GM21423 (cell line): ENCODE measurements around the gene ANKRD13A.
"Not testable (repeated sequence)": the region's sequence is repeated elsewhere in the genome, so short reads cannot be mapped to it uniquely, and the experiment has no call there.

Experiments
- ATAC-seq: cut with Tn5 transposase; IDR thresholded peaks from one replicate; pipeline ENCODE4 v1.9.1; 2021; ENCODE audit warnings: mild to moderate bottlenecking, moderate library complexity; ENCODE audit not compliant: unreplicated experiment

ANKRD13A gene

GRCh38 chr12:110006115-110006514 is 6.9 kb downstream of the ANKRD13A start:
- ATAC-seq: no peak

- no peak for ATAC-seq
These were observed 8.7 kb downstream of the ANKRD13A start for GRCh38 chr12:110007881-110008280.

DNA sequence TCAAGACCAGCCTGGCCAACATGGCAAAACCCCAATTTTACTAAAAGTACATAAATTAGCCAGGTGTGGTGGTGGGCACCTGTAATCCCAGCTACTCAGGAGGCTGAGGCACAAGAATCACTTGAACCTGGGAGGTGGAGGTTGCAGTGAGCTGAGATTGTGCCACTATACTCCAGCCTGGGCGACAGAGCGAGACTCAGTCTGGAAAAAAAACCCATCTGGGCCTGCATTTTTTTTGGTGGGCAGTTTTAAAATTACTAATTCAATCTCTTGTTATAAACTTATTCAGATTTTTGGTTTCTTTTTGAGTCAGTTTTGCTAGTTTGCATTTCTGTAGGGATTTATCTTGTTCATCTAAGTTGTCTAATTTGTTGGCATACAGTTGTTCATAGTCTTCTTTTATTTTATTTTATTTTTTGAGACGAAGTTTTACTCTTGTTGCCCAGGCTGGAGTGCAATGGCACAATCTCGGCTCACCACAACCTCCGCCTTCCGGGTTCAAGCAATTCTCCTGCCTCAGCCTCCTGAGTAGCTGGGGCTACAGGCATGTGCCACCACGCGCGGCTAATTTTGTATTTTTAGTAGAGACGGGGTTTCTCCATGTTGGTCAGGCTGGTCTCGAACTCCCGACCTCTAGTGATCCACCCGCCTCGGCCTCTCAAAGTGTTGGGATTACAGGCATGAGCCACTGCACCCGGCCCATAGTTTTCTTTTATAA is 9.6 kb downstream of the ANKRD13A start:
- ATAC-seq: not testable (repeated sequence)

DNA sequence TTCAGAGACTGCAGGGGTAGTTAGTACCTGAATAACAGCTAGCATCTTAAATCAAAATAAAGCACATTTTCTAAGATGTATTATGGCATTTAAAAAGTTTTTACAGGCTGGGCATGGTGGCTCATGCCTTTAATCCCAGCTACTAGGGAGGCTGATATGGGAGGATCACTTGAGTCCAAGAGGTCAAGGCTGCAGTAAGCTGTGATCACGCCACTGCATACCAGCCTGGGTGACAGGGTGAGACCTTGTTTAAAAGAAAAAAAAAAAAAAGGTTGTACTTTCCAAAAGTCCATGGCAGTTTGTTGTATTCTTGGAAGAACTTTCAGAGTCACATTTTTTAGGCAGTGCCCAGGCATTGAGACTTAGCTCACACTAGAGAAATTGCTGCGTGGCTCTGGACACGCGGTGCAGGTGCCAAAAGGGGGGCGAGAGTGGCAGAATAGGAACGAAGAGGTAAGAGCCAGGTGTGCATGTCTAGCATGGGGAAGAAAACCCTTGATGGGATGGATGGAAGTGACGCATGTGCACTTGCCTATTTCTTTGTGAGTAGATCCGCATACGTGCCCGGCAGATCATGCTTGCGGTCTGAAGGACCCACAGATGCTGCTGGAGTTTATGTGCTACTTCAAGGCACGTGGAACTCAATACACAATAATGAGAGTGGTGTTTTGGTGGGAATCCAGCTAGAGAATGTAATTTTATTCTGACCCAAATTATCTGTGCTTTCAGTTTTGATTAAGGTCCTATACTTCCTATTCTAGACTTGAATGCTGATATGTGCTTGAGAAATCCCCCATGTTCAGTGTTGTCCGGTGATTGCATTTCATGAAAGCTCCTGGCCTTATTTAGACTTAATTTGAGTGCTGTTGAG is 11.9 kb downstream of the ANKRD13A start:
- no peak for ATAC-seq

GRCh38 chr12:110012137-110012536 is 12.9 kb downstream of the ANKRD13A start:
- no peak for ATAC-seq

GRCh38 chr12:110012659-110013058 is 13.4 kb downstream of the ANKRD13A start:
- no peak for ATAC-seq

DNA sequence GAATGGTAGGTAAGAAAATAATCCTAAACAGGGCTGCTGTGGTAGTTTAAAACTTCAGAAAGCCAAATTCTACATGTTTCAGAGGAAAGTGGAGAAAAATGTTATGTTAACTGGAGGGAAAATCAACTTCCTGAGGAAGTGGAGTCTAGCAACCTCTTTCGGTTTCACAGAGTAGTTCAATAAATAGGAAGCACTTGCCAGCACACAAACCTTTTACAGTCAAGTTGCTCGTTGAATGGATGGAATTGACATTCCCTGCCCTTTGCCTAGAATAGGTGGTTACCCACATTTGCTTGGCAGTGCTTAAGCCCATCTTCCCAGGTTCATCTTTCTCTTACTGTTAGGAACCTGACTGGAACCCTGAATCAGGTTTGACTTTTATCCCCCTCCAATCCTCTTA is 15.9 kb downstream of the ANKRD13A start:
- ATAC-seq: no peak

DNA sequence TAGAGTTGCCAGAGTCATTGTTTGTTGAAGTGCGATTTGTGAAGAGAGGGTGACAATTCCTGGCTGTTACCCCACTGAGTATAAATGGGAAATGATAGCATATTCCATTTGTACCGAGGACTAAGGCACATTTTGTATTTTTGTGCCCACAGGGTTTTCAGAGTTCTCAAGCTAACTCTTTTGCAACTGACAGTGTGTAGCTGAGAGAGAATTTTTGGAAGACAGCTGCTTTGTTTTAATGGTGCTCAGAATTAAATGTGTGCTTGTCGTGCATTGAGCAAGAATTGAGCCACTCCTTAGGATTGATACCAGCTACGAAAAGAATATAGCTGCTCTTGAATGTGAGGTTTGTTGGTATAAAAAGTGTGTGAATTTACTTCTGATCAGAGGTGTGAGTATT is 21.7 kb downstream of the ANKRD13A start:
- ATAC-seq: no peak

DNA sequence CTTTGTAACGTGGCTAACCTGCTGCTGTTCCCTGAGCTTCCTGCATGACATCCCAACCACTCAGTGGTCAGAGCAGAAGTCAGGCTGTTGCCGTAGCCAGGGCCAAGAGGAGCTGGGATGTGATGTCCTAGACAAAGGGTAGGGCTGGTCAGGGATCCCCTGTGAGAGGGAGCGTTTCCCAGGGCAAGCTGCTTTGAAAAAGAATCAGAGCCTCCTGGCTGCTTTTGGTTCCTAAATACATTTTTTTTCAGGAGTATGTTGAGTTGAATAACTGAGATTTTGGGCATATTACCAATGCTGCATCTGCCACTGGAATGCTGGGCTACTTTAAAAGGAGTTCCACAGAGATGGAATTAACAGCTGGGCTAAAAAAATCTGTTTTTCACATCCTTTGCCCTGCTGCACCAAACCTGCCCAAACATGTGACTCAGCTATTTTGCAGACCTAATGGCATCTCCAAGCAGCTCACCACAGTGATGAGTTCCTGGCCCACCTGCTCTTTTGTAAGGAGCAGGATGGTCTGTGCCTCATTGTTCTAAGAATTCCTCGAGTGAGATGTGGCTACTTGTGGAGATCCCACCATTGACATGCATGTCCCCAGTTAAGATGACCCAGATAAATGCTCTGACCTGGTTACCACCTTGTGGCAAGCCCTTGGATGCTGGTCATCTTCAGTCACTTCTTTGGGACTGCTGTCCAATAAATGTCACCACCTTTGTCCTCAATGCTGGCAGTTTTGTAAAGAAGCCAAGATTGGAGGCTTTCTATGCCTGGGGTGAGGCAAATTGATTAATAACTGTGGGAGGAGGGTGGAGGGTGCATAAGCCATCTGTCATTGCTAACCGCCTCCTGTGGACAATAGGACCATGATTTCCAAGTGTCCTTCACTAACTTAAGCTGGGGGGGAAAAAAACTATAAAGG is 24.1 kb downstream of the ANKRD13A start:
- no peak for ATAC-seq

- ATAC-seq: no peak
These were observed 24.8 kb downstream of the ANKRD13A start for GRCh38 chr12:110024051-110024450.

DNA sequence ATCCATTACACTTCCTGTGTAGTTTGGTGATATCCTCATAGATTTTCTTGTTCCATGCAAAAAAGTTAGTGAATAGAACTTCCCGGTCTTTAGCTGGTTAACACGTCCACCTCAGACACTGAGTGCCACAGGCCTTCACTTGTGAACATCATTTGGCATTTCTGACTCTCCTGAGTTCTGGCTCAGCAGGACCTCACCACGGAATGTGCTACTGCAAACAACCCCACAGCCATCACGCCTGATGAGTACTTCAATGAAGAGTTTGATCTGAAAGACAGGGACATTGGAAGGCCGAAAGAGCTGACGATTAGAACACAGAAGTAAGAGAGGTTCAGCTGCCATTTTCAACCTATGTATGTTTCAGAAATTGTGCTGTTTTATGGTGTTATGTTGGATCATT is 29.1 kb downstream of the ANKRD13A start:
- ATAC-seq: no peak

- ATAC-seq: no peak
These were observed 30.1 kb downstream of the ANKRD13A start for GRCh38 chr12:110029290-110029815.

DNA sequence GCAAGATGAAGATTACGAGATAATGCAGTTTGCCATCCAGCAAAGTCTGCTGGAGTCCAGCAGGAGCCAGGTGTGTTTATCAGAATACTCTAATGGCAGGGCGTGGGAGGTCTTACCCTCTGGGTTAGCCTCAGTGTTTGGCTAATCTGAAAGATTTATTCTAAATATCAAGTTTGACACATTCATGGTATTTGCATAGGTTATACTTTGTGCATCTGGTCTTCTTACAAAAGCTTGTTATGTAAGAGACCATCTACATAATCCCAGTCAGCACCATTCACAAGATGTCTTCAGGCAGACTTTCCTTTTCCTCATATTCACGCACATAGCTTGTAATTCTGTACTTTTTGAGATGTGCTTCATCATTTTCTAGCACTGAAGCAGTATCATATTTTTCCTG is 34.7 kb downstream of the ANKRD13A start:
- no peak for ATAC-seq

- ATAC-seq: no peak
These were observed 36.4 kb downstream of the ANKRD13A start for GRCh38 chr12:110035534-110036104.

DNA sequence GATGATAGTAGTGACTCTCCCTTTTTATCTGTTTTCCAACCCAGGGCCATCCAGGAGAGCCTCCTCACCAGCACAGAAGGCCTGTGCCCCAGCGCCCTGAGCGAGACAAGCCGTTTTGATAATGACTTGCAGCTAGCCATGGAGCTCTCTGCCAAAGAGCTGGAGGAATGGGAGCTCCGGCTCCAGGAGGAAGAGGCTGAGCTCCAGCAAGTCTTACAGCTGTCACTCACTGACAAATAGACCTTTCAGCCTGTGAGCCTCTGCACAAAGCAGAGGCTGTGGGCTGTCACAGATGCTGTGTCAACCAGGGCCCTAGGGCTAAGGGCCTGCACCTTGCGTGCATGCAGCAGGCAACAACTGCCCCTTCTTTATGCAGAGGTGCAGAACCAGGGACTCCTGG is 38.1 kb downstream of the ANKRD13A start:
- ATAC-seq: no peak

DNA sequence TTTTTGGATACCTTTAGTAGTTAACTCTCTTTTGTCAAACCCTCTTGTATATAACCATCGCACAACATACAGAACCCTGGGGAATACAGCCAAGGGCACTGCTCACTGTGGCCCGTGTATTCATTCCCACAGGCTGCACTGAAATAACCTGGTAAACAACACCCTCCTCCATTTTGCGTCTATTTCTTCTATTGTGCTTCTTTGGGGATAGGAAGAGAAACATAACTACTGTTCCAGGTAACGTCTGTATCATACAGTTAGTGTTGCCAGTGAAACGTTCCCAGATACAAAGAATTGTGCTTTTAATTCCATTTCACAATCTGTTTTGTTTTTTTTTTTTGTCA is 39.5 kb downstream of the ANKRD13A start:
- ATAC-seq: no peak

GRCh38 chr12:110039085-110039807 is 40.0 kb downstream of the ANKRD13A start:
- no peak for ATAC-seq

DNA sequence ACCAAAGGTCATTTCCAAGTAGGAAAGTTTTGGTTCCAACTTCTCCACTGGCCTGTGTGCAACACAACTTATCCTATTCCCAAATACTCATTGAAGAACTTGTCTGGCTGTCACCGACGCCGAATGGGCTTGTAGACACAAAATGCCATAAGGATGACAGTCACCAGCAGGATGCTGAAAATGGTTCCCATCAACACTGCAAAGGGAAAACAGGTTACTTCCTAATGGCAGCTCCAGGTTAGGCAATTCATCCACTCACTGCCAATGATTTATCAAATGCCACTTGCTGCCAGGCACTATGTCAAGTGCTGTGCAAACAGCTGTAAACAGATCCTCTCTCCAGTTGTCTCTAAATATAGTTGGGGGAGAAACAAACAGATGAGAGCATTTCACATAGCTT is 43.0 kb downstream of the ANKRD13A start:
- ATAC-seq: no peak

DNA sequence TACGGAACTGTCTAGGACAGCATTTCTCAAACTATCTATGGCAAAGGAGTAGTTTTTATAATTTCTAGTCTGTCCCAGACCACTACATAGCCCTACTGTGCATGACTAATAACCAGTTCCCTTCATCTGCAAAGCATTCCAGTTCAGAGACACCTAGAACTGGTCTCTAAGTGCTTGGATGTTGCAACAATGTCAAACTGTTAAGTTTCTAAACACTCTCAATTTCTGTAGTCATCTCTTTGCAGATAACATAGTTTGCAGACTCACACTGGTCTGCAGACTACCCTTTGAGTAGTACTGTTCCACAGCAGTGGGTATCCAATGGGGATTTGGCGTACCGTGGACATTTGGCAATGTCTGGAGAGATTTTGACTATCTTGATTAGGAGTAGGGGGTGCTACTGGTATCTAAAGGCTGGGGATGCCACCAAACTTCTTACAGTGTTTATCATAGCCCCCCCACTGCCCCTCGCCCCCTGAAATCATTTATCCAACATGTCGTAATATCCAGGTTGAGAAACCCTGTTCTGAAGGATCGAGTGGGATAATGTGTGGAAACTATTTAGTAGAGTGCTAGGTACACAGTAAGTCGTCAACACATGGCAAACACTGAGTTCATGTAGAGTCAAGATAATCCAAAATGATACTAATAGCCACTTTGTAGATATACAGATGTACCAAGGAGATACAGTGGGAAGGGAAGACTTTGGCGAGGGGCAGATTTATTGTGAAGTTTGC is 47.4 kb downstream of the ANKRD13A start:
- no peak for ATAC-seq
